GM21825 (cell line): Measurements from ENCODE around the gene TBC1D9.
A peak's percentile ranks its signal among the peaks of the same experiment; 100 is the strongest.

Experiments
- ATAC-seq: cut with Tn5 transposase; IDR thresholded peaks from one replicate; pipeline ENCODE4 v1.9.1; 2021; ENCODE audit warnings: mild to moderate bottlenecking, moderate library complexity; ENCODE audit not compliant: unreplicated experiment

TBC1D9 gene

GRCh38 chr4:140659943-140660700, 96.1 kb downstream of the TBC1D9 start:
- ATAC-seq, result no peak

- ATAC-seq, result no peak
Observed at GRCh38 chr4:140654495-140654814, 101.7 kb downstream of the TBC1D9 start.

- ATAC-seq, result no peak
Observed at GRCh38 chr4:140653718-140654494, 102.3 kb downstream of the TBC1D9 start.

GRCh38 chr4:140652601-140653000, 103.6 kb downstream of the TBC1D9 start:
- no peak for ATAC-seq

GRCh38 chr4:140648716-140649308, 107.4 kb downstream of the TBC1D9 start:
- no peak for ATAC-seq

GRCh38 chr4:140645614-140646412, 110.4 kb downstream of the TBC1D9 start:
- no peak for ATAC-seq

GRCh38 chr4:140645196-140645595, 111.0 kb downstream of the TBC1D9 start:
- ATAC-seq, result no peak

GRCh38 chr4:140644470-140645185, 111.6 kb downstream of the TBC1D9 start:
- no peak for ATAC-seq

GRCh38 chr4:140643571-140644055, 112.6 kb downstream of the TBC1D9 start:
- ATAC-seq, result no peak

GRCh38 chr4:140642674-140643437, 113.3 kb downstream of the TBC1D9 start:
- no peak for ATAC-seq

- ATAC-seq, result no peak
Observed at GRCh38 chr4:140641789-140642439, 114.3 kb downstream of the TBC1D9 start.

- ATAC-seq, result no peak
Observed at GRCh38 chr4:140641105-140641555, 115.1 kb downstream of the TBC1D9 start.

GRCh38 chr4:140640150-140640748, 115.9 kb downstream of the TBC1D9 start:
- ATAC-seq, result no peak

GRCh38 chr4:140639066-140639465, 117.1 kb downstream of the TBC1D9 start:
- ATAC-seq, result no peak

- ATAC-seq, result peak; percentile 74
Observed at GRCh38 chr4:140637836-140638235, 118.3 kb downstream of the TBC1D9 start.

GRCh38 chr4:140635606-140636005, 120.6 kb downstream of the TBC1D9 start:
- no peak for ATAC-seq

GRCh38 chr4:140633951-140634350, 122.2 kb downstream of the TBC1D9 start:
- ATAC-seq, result no peak

- no peak for ATAC-seq
Observed at GRCh38 chr4:140633124-140633523, 123.1 kb downstream of the TBC1D9 start.

- no peak for ATAC-seq
Observed at GRCh38 chr4:140630246-140630645, 125.9 kb downstream of the TBC1D9 start.
